Ishikawa (cell line): ENCODE results near the gene BMP8A.

Experiments
- CEBPB ChIP-seq: IDR thresholded peaks from 2 replicates; pipeline ENCODE4 v1.6.1; 2012
- EP300 ChIP-seq: IDR thresholded peaks from 2 replicates; pipeline ENCODE4 v1.6.1; 2012; ENCODE audit warnings: borderline replicate concordance
- FOXM1 ChIP-seq: IDR thresholded peaks from 2 replicates; pipeline ENCODE4 v1.6.1; 2012; ENCODE audit warnings: low read depth, borderline replicate concordance
- MAX ChIP-seq: IDR thresholded peaks from 2 replicates; pipeline ENCODE4 v1.6.1; 2012
- NFIC ChIP-seq: IDR thresholded peaks from 2 replicates; pipeline ENCODE4 v1.6.1; 2012
- RAD21 ChIP-seq: IDR thresholded peaks from 2 replicates; pipeline ENCODE4 v1.6.1; 2012; ENCODE audit warnings: low read depth
- REST ChIP-seq: IDR thresholded peaks from 2 replicates; pipeline ENCODE4 v1.6.1; 2012; ENCODE audit warnings: low read depth, mild to moderate bottlenecking
- TAF1 ChIP-seq: IDR thresholded peaks from 2 replicates; pipeline ENCODE4 v1.6.1; 2012; ENCODE audit warnings: low read depth, mild to moderate bottlenecking
- TEAD4 ChIP-seq: IDR thresholded peaks from 2 replicates; pipeline ENCODE4 v1.6.1; 2012
- YY1 ChIP-seq: IDR thresholded peaks from 2 replicates; pipeline ENCODE4 v1.6.1; 2012; ENCODE audit warnings: low read depth

GRCh38 chr1:39441797-39442196 lies 49.6 kb upstream of the BMP8A start:
- no peak for TF ChIP-seq CEBPB
- TF ChIP-seq YY1, result no peak
- no peak for TF ChIP-seq EP300
- no peak for TF ChIP-seq RAD21
- TF ChIP-seq TAF1, result no peak
- no peak for TF ChIP-seq REST
- no peak for TF ChIP-seq TEAD4
- TF ChIP-seq FOXM1, result no peak
- no peak for TF ChIP-seq MAX
- TF ChIP-seq NFIC, result no peak
